ENCODE measurements around the gene APELA. TPM values are rescaled to one million over a fixed set of nuclear protein-coding genes. Genes with fewer than 3 reads are reported as not detected.

APELA gene, protein sequence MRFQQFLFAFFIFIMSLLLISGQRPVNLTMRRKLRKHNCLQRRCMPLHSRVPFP
- not detected in 2 replicates for total RNA-seq
- polyA plus RNA-seq: not detected in 2 replicates
- polyA plus RNA-seq (2012): not detected in 2 replicates
- polyA minus RNA-seq (ENCODE audit: low replicate concordance): not detected in 2 replicates

DNA sequence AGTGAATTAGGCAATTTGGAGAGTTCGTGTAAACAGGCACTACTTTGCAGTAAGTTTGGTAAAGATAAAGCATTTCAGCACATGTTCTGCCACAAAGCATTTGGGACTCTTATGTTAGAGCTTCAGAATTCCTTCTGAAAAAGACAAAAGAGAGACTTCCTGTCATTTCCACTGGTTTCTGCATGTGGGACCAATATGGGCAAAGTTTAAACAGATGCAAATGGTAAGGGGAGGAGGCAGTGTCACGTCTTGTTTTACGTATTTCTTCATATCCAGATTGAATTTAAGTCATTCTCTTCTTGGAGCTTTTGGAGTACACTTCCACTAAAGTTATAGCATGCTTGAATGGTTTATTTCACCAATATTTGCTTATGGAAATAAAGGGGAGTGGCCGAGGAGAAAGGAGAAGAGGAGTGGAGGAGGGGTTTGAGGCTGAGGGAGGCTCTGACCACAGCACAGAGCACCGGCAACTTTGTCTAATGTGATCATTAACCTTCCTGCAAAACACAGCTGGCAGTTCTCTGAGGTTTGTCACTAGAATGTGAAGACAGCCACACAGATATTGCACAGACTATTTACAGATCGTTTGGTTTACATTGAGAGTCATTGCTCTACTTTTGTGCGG is at the start of gene APELA:
TSS of gene APELA (plus strand) at position 479 of the 625 bp plus-strand sequence. CDS start 154 bp downstream, outside the sequence.
- H3K9me3 ChIP-seq (ENCODE audit: control insufficient read depth, insufficient read depth, low read depth, low read length): no peaks in the 10 kb centered on the region
- no peaks in the 10 kb centered on the region for H3K27me3 ChIP-seq (ENCODE audit: control insufficient read depth, insufficient read depth, low read length)
- H2AFZ ChIP-seq (ENCODE audit: low read length): no peak within 1 kb of the TSS
- H3K4me1 ChIP-seq (ENCODE audit: control insufficient read depth, extremely low read depth, insufficient read depth, low read length): no peaks in the 10 kb centered on the region
- H3K79me2 ChIP-seq (ENCODE audit: control insufficient read depth, insufficient read depth, low read length): no peaks in the 10 kb centered on the region
- no peak within 1 kb of the TSS for H3K4me2 ChIP-seq (ENCODE audit: extremely low read depth, insufficient read depth, low read length)
- no peaks in the 10 kb centered on the region for H3K36me3 ChIP-seq (ENCODE audit: control insufficient read depth, insufficient read depth, low read length)
- TF ChIP-seq EZH2 (IDR thresholded peaks at IDR 0.05; ENCODE audit: low read length, missing control alignments): no peak
- H4K20me1 ChIP-seq (ENCODE audit: control insufficient read depth, extremely low read depth, insufficient read depth, low read length): no peaks in the 10 kb centered on the region
- H3K9ac ChIP-seq (ENCODE audit: insufficient read depth, low read length): no peak within 1 kb of the TSS
- H3K4me3 ChIP-seq (replicated peaks in 1 of 4; ENCODE audit: control extremely low read depth in 1 of 4, insufficient read depth in 1 of 4, low read depth in 3 of 4, low read length in 4 of 4): no peak within 1 kb of the TSS
- no peak for DNase-seq (ENCODE audit: low read depth in 2 of 2)
- no peak within 1 kb of the TSS for H3K27ac ChIP-seq (ENCODE audit: insufficient read depth, low read length)

DNA sequence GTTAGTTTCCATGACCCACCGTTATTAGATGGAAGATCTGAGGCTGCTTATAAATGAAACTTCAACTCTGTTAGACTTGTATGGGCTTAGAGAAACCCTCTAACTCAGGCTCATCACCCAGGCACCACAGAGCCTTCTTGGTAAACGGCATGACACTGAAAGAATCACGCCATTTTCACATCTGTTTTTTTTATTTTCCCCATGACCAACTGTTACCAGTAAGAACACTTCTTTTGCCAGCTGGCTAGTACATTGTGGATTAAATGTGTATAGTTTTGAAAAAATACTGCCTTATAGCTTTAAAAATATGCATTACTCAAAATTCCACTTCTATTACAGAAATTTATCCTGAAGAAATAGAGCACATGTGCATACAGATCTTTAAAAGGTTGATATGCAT is 48.0 kb upstream of the APELA start:
- H3K9ac ChIP-seq (ENCODE audit: insufficient read depth, low read length): no peak overlapping the region
- no peaks in the 10 kb centered on the region for H4K20me1 ChIP-seq (ENCODE audit: control insufficient read depth, extremely low read depth, insufficient read depth, low read length)
- H3K79me2 ChIP-seq (ENCODE audit: control insufficient read depth, insufficient read depth, low read length): no peaks in the 10 kb centered on the region
- H3K4me3 ChIP-seq (replicated peaks in 1 of 4; ENCODE audit: control extremely low read depth in 1 of 4, insufficient read depth in 1 of 4, low read depth in 3 of 4, low read length in 4 of 4): no peak overlapping the region
- no peak for DNase-seq (ENCODE audit: low read depth in 2 of 2)
- H3K36me3 ChIP-seq (ENCODE audit: control insufficient read depth, insufficient read depth, low read length): no peaks in the 10 kb centered on the region
- TF ChIP-seq, protein P1, sequence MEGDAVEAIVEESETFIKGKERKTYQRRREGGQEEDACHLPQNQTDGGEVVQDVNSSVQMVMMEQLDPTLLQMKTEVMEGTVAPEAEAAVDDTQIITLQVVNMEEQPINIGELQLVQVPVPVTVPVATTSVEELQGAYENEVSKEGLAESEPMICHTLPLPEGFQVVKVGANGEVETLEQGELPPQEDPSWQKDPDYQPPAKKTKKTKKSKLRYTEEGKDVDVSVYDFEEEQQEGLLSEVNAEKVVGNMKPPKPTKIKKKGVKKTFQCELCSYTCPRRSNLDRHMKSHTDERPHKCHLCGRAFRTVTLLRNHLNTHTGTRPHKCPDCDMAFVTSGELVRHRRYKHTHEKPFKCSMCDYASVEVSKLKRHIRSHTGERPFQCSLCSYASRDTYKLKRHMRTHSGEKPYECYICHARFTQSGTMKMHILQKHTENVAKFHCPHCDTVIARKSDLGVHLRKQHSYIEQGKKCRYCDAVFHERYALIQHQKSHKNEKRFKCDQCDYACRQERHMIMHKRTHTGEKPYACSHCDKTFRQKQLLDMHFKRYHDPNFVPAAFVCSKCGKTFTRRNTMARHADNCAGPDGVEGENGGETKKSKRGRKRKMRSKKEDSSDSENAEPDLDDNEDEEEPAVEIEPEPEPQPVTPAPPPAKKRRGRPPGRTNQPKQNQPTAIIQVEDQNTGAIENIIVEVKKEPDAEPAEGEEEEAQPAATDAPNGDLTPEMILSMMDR (conservative IDR thresholded peaks at IDR 0.05 in 1 of 2, IDR thresholded peaks at IDR 0.05 in 1 of 2; ENCODE audit: low read depth in 1 of 2, low read length in 2 of 2): no peak
- no peak for TF ChIP-seq EZH2 (IDR thresholded peaks at IDR 0.05; ENCODE audit: low read length, missing control alignments)
- H3K4me2 ChIP-seq (ENCODE audit: extremely low read depth, insufficient read depth, low read length): no peak overlapping the region
- no peak overlapping the region for H2AFZ ChIP-seq (ENCODE audit: low read length)
- no peak overlapping the region for H3K27ac ChIP-seq (ENCODE audit: insufficient read depth, low read length)
- no peaks in the 10 kb centered on the region for H3K4me1 ChIP-seq (ENCODE audit: control insufficient read depth, extremely low read depth, insufficient read depth, low read length)
- H3K9me3 ChIP-seq (ENCODE audit: control insufficient read depth, insufficient read depth, low read depth, low read length): no peaks in the 10 kb centered on the region
- no peaks in the 10 kb centered on the region for H3K27me3 ChIP-seq (ENCODE audit: control insufficient read depth, insufficient read depth, low read length)

DNA sequence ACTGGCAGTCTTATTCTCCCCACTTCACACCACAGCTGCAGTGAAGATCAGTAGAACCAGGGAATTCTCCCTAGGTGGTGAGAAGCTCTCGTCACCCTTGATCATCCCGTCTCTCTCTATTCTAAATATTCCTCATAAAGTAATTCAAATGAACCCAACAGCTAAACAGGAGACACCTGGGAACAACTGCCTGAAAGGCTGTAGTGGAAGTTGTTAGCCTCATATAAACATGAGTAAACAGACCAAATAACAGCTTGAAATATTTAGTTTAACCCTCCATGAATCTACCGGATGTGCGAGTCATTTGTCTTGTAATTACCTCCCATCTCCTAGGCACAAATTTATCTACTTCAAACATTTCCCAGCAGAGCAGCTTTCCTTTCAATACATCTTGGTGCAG is 30.4 kb upstream of the APELA start:
- Histone ChIP-seq H2AFZ (ENCODE audit: low read length) (no peak overlapping the region), H3K9me3 (ENCODE audit: control insufficient read depth, insufficient read depth, low read depth, low read length) (no peaks in the 10 kb centered on the region), H3K36me3 (ENCODE audit: control insufficient read depth, insufficient read depth, low read length) (no peaks in the 10 kb centered on the region), H3K4me1 (ENCODE audit: control insufficient read depth, extremely low read depth, insufficient read depth, low read length) (no peaks in the 10 kb centered on the region), H3K4me3 (replicated peaks in 1 of 4; ENCODE audit: control extremely low read depth in 1 of 4, insufficient read depth in 1 of 4, low read depth in 3 of 4, low read length in 4 of 4) (no peak overlapping the region), H3K27me3 (ENCODE audit: control insufficient read depth, insufficient read depth, low read length) (no peaks in the 10 kb centered on the region), H3K27ac (ENCODE audit: insufficient read depth, low read length) (no peak overlapping the region), H3K4me2 (ENCODE audit: extremely low read depth, insufficient read depth, low read length) (no peak overlapping the region), H3K9ac (ENCODE audit: insufficient read depth, low read length) (no peak overlapping the region), H3K79me2 (ENCODE audit: control insufficient read depth, insufficient read depth, low read length) (no peaks in the 10 kb centered on the region), H4K20me1 (ENCODE audit: control insufficient read depth, extremely low read depth, insufficient read depth, low read length) (no peaks in the 10 kb centered on the region)
- no peak for DNase-seq (ENCODE audit: low read depth in 2 of 2)
- no peak for TF ChIP-seq EZH2 (IDR thresholded peaks at IDR 0.05; ENCODE audit: low read length, missing control alignments)
- TF ChIP-seq, protein P1 (conservative IDR thresholded peaks at IDR 0.05 in 1 of 2, IDR thresholded peaks at IDR 0.05 in 1 of 2; ENCODE audit: low read depth in 1 of 2, low read length in 2 of 2): no peak

All from fibroblast of lung (primary cell).